Neural cell (in vitro differentiated cells): ENCODE results near the gene RFTN1.

Source experiments
- CTCF ChIP-seq: fragments of 450-650 bp; IDR thresholded peaks from 2 replicates; pipeline ENCODE4 v1.5.1; 2014; ENCODE audit warnings: antibody characterized with exemption, mild to moderate bottlenecking, moderate library complexity; ENCODE audit not compliant: poor library complexity, severe bottlenecking
- EP300 ChIP-seq: fragments of 450-650 bp; conservative IDR thresholded peaks from 2 replicates; pipeline ENCODE4 v1.6.1; 2014; ENCODE audit warnings: antibody characterized with exemption, mild to moderate bottlenecking, moderate library complexity; ENCODE audit not compliant: poor library complexity, severe bottlenecking
- EZH2 ChIP-seq: fragments of 200-600, 300-800 bp; shearing (Covaris generic), sonication (generic); IDR thresholded peaks from 2 replicates; pipeline ENCODE4 v1.6.1; 2014; ENCODE audit warnings: antibody characterized with exemption, low read length, borderline replicate concordance, mild to moderate bottlenecking; ENCODE audit not compliant: insufficient read depth, poor library complexity, severe bottlenecking
- MXI1 ChIP-seq: fragments of 450-650 bp; conservative IDR thresholded peaks from 2 replicates; pipeline ENCODE4 v1.6.1; 2014; ENCODE audit warnings: antibody characterized with exemption, mild to moderate bottlenecking; ENCODE audit not compliant: poor library complexity, severe bottlenecking
- POLR2AphosphoS5 ChIP-seq: IDR thresholded peaks from 2 replicates; pipeline ENCODE4 v1.6.1; 2012
- RAD21 ChIP-seq: fragments of 450-650 bp; conservative IDR thresholded peaks from 2 replicates; pipeline ENCODE4 v1.6.1; 2014; ENCODE audit warnings: antibody characterized with exemption, mild to moderate bottlenecking, moderate library complexity
- REST ChIP-seq: IDR thresholded peaks from 2 replicates; pipeline ENCODE4 v1.6.1; 2012; ENCODE audit warnings: borderline replicate concordance
- TAF1 ChIP-seq: IDR thresholded peaks from 2 replicates; pipeline ENCODE4 v1.6.1; 2012; ENCODE audit warnings: low read depth

- no peak for TF ChIP-seq EZH2
- TF ChIP-seq RAD21 = no peak
- no peak for TF ChIP-seq CTCF
- no peak for TF ChIP-seq REST
- no peak for TF ChIP-seq EP300
- TF ChIP-seq TAF1 = no peak
- no peak for TF ChIP-seq MXI1
- no peak for TF ChIP-seq POLR2AphosphoS5
These were observed 106.9 kb downstream of the RFTN1 start for GRCh38 chr3:16406579-16406978.
